Mucosa of rectum (tissue), 2 donors: ENCODE data around the gene LRSAM1.

Experiments
- H3K27ac ChIP-seq, 2 donors: one replicate each; pipeline ENCODE4 v1.7.0; 2013; ENCODE audit warnings: inconsistent platforms in 2 of 2, low read depth in 2 of 2, low read length in 2 of 2
- H3K27me3 ChIP-seq, 2 donors: one replicate each; pipeline ENCODE4 v1.7.0; 2013; ENCODE audit warnings: low read length in 2 of 2; ENCODE audit not compliant: control insufficient read depth in 2 of 2, insufficient read depth in 2 of 2
- H3K36me3 ChIP-seq, 2 donors: one replicate each; pipeline ENCODE4 v1.7.0; 2013; ENCODE audit warnings: low read length in 2 of 2; ENCODE audit not compliant: control insufficient read depth in 2 of 2, insufficient read depth in 2 of 2
- H3K4me1 ChIP-seq, 2 donors: one replicate each; pipeline ENCODE4 v1.7.0; 2013; ENCODE audit warnings: low read length in 2 of 2, mild to moderate bottlenecking in 1 of 2; ENCODE audit not compliant: control insufficient read depth in 2 of 2, insufficient read depth in 2 of 2
- H3K4me3 ChIP-seq, 2 donors: one replicate each; pipeline ENCODE4 v1.7.0; 2013; ENCODE audit warnings: low read length in 2 of 2
- H3K9ac ChIP-seq, 2 donors: one replicate each; pipeline ENCODE4 v1.7.0; 2013; ENCODE audit warnings: low read length in 2 of 2, low read depth in 1 of 2, mild to moderate bottlenecking in 1 of 2
- H3K9me3 ChIP-seq, 2 donors: one replicate each; pipeline ENCODE4 v1.7.0; 2013; ENCODE audit warnings: low read length in 2 of 2; ENCODE audit not compliant: control insufficient read depth in 2 of 2
- donor health status: healthy.
- donor health status: Normal muscosa, but diverticular disease.

The LRSAM1 gene

GRCh38 chr9:127523312-127523851 lies 72.1 kb downstream of the LRSAM1 start:
- Histone ChIP-seq H3K9ac (no peak overlapping the region), H3K27me3 (no peaks in the 10 kb centered on the region), H3K27ac (no peak overlapping the region), H3K36me3 (peaks cover 44 to 45% of the 10 kb centered on the region in 2 donors), H3K4me1 (peaks cover 14 to 25% of the 10 kb centered on the region in 2 donors), H3K4me3 (no peak overlapping the region), H3K9me3 (peaks cover 4 to 11% of the 10 kb centered on the region in 2 donors)

- Histone ChIP-seq H3K27me3 (no peaks in the 10 kb centered on the region), H3K36me3 (peaks cover 44 to 46% of the 10 kb centered on the region in 2 donors), H3K27ac (no peak overlapping the region), H3K9me3 (peaks cover 4 to 11% of the 10 kb centered on the region in 2 donors), H3K4me1 (peaks cover 14 to 25% of the 10 kb centered on the region in 2 donors), H3K9ac (no peak overlapping the region), H3K4me3 (no peak overlapping the region)
Observed at GRCh38 chr9:127524373-127524772, 73.1 kb downstream of the LRSAM1 start.

DNA sequence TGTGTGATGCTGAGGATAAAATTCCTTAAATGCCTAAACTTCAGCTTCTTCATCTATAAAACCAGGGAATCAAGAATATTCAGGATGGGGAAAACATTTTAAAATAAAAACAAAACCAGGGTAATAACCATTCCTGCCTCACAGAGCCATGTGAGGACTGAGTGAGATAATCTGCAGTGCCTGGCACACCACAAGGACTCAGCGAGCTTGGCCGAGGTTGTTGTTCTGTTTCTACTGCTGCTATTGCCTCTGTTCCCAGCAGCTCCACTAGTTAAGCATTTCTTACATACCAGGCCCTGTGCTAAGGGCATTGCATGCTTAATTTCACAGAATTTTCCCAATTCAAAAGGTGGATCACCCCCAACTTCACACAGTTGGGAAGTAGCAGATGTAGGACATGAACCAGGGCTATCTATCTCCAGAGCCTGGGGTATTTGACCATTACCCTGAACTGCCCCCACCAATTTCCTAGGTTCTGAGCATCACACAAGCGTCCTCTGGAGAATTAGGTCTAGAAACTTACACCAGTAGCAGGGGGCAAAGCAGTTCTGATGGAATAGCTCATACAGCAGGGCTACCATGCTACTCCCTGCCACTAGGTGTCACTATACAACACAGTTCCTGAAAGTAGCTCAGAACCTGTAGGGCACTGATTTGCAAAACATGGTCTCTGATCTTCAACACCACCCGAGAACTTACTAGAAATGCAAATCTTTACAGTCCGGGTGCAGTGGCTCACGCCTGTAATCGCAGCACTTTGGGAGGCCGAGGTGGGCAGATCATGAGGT lies 74.3 kb downstream of the LRSAM1 start:
- Histone ChIP-seq H3K9me3 (peaks cover 4 to 11% of the 10 kb centered on the region in 2 donors), H3K27ac (no peak overlapping the region), H3K36me3 (peaks cover 45 to 54% of the 10 kb centered on the region in 2 donors), H3K9ac (no peak overlapping the region), H3K4me1 (peaks cover 11 to 20% of the 10 kb centered on the region in 2 donors), H3K4me3 (no peak overlapping the region), H3K27me3 (no peaks in the 10 kb centered on the region)

DNA sequence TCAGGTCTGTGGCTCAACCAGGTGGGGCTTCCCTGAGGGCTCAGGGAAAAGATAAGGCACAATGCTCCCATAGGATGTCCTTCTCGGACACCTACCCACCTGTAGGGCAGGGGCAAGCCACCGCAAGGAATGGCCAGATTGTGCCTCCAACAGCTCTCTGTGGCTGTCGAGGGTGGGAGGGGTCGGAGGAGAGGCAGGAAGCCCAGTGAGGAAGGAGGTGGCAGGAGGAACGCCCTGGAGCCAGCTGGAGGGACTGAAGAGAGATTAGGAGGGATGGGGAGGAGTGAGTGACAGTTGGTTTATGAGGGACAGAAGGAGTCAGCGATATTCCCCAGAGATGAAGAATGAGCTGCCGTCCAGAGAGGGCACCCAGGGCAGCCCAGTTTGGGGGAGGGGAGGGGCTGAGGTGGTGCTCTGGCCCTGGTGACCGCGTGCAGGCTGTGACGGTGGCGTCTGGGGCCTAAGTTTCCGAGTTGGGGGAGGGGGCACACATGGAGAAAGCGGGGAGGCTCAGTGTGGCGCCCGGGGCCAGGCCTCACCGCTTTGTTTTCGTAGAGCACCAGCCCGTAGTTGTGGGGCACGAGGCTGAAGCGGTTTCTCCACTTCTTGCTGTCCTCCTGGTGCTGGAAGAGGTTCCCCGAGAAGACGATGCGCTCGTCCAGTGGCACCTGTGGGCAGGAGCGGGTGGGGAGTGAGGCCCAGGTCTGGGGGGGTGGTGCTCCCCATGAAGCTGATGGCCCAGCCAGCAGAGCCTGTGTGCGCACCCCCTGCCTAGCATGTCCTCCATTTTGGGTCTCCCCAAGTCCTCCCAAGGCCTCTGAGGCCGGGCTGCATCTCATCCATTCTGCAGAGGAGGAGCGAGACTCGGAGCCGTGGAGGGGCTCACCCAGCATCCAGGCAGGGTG lies 75.6 kb downstream of the LRSAM1 start:
- Histone ChIP-seq H3K9ac (no peak overlapping the region), H3K27ac (no peak overlapping the region), H3K36me3 (peaks cover 51 to 55% of the 10 kb centered on the region in 2 donors), H3K4me3 (no peak overlapping the region), H3K4me1 (peaks cover 6 to 10% of the 10 kb centered on the region in 2 donors), H3K27me3 (no peaks in the 10 kb centered on the region), H3K9me3 (peaks cover 4 to 11% of the 10 kb centered on the region in 2 donors)

DNA sequence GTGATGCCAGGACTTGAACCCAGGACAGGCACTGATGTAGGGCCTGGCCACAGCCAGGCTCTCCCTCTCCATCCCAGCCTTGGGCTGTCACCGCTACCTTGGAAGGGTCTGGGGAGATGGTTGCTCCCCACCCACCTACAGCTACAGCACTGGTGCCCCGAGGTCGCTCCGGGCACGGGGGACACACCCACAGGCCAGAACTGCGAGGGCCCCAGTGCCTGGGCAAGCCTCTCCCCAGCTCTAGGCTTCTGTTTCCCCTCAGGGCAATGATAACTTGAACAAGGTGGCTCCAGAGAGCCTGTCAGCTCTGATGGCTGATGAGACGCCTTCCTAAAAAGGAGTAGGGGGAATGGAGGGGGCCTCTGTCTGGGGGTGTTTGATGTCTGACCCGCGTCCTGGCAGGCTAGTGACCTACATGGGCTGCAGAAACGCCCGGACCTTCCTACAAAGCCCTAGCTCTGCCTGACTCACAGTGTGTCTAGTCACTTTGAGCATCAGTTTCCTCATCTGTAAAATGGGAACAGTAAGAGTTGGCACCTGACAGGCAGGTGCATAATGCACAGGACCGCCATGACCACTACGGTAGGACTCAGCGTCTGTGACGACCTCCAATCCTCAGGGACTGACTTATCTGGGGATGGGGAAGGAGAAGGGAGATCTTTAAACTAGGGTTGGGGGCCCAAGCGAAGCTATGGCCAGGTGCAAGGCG lies 76.4 kb downstream of the LRSAM1 start:
- Histone ChIP-seq H3K27ac (no peak overlapping the region), H3K4me3 (no peak overlapping the region), H3K9ac (no peak overlapping the region), H3K4me1 (peaks cover 2% of the 10 kb centered on the region in 2 donors), H3K27me3 (no peaks in the 10 kb centered on the region), H3K36me3 (peaks cover 51 to 54% of the 10 kb centered on the region in 2 donors), H3K9me3 (peaks cover 4 to 11% of the 10 kb centered on the region in 2 donors)

- Histone ChIP-seq H3K4me1 (no peaks in the 10 kb centered on the region), H3K9me3 (peaks cover under 1 to 9% of the 10 kb centered on the region in 2 donors), H3K9ac (no peak overlapping the region), H3K36me3 (peaks cover 45 to 48% of the 10 kb centered on the region in 2 donors), H3K27ac (peak overlapping the region; percentile 6 to 43), H3K27me3 (no peaks in the 10 kb centered on the region), H3K4me3 (no peak overlapping the region)
Observed at GRCh38 chr9:127528422-127529251, 77.3 kb downstream of the LRSAM1 start.

DNA sequence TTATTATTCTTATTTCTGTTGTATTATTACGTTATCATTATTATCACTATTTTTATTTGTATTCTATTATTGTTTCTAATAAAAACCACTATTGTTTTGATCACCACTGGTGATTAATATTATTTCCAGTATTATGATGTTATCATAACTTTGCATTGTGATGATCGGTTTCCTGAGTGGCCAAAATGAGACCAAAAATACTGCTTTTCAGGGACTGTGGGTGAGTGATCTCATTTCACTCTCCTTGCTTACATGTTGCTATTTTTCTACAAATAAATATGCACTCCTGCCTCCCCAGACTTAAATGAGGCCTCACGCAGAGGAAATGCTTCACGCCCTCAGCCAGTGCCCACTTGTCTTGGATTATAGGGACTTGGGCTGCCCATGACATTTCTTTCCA lies 78.4 kb downstream of the LRSAM1 start:
- H3K4me3 ChIP-seq: no peak overlapping the region
- H3K27me3 ChIP-seq: no peaks in the 10 kb centered on the region
- H3K27ac ChIP-seq: no peak overlapping the region
- H3K36me3 ChIP-seq: peaks cover 39 to 42% of the 10 kb centered on the region in 2 donors
- H3K4me1 ChIP-seq: no peaks in the 10 kb centered on the region
- H3K9me3 ChIP-seq: peaks cover 0 to 6% of the 10 kb centered on the region in 2 donors
- no peak overlapping the region for H3K9ac ChIP-seq

- H3K27me3 ChIP-seq: no peaks in the 10 kb centered on the region
- peaks cover 35 to 37% of the 10 kb centered on the region in 2 donors for H3K36me3 ChIP-seq
- peaks cover 0 to 6% of the 10 kb centered on the region in 2 donors for H3K9me3 ChIP-seq
- no peaks in the 10 kb centered on the region for H3K4me1 ChIP-seq
- H3K4me3 ChIP-seq: no peak overlapping the region
- no peak overlapping the region for H3K9ac ChIP-seq
- no peak overlapping the region for H3K27ac ChIP-seq
Observed at GRCh38 chr9:127530206-127530941, 79.1 kb downstream of the LRSAM1 start.
